KOPT-K1 (cell line): ENCODE data around the gene ACSF3.
A peak's percentile ranks its signal among the peaks of the same experiment; 100 is the strongest.

Experiments used
- H3K27ac ChIP-seq: fragments of 200-600 bp; sonication (generic); 2 replicates; pipeline ENCODE4 v1.5.1; 2016; ENCODE audit warnings: antibody characterized with exemption, mild to moderate bottlenecking, low read depth, low read length; ENCODE audit not compliant: poor library complexity, severe bottlenecking
- H3K36me3 ChIP-seq: fragments of 200-600 bp; sonication (generic); 2 replicates; pipeline ENCODE4 v1.5.1; 2017; ENCODE audit warnings: antibody characterized with exemption, mild to moderate bottlenecking, low read length, moderate library complexity; ENCODE audit not compliant: insufficient read depth
- H3K9me3 ChIP-seq: fragments of 200-600 bp; sonication (generic); 2 replicates; pipeline ENCODE4 v1.5.1; 2017; ENCODE audit warnings: antibody characterized with exemption, low read length, mild to moderate bottlenecking; ENCODE audit not compliant: insufficient read depth, poor library complexity, severe bottlenecking

ACSF3 gene

DNA sequence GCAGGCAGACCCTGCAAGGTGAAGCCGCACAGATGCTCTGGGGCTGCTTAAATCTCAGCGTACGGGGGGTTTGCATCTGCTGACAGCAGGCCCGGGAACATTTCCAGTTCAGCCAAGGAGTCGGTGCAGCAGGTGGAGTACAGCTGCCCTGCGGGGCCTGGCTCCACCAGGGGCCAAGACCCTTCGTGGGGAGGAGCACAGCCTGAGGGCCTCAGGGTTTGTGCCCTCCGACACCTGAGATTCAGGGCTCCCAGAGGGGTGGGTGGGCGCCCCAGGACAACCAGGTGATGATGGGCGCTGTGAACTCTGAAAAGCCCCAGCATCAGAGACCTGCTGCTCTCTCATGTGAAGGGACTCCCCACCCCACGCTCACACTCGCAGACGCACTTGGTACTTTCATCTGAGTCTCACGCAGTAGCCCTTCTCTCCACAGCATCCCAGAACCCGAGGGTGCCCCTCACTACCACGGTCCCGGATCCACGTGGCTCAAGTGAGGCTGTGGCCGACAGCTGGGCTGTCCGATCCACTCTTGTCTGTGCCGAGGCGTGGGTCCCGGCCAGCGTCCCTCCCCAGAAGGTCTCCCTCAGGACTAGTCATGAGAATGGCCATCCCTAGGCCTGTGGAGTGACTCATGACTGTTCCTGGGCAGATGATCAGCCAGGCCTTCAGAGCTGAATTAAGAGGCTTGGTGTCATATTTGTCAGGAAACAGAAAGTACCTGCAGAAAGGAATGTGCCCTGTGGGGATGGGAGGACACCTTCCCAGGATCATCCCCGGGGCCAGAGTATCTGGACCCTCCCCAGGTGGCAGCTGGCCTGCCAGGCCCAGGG is 29.6 kb downstream of the ACSF3 start:
- Histone ChIP-seq H3K27ac (peak overlapping the region; percentile 67), H3K36me3 (peaks cover 94% of the 10 kb centered on the region), H3K9me3 (peaks cover 8% of the 10 kb centered on the region)

DNA sequence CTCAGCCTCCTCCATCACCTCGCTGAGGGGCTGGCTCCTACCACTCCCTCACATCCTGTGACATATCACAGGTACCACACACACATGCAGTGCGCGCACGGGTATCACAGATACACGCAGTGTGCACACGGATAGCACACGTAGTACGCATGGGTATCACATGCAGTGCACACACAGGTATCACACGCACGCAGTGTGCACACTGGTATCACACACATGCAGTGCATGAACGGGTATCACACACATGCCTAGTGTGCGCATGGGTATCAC is 30.1 kb downstream of the ACSF3 start:
- peaks cover 92% of the 10 kb centered on the region for H3K36me3 ChIP-seq
- H3K27ac ChIP-seq = peak overlapping the region; percentile 67
- peaks cover 8% of the 10 kb centered on the region for H3K9me3 ChIP-seq

DNA sequence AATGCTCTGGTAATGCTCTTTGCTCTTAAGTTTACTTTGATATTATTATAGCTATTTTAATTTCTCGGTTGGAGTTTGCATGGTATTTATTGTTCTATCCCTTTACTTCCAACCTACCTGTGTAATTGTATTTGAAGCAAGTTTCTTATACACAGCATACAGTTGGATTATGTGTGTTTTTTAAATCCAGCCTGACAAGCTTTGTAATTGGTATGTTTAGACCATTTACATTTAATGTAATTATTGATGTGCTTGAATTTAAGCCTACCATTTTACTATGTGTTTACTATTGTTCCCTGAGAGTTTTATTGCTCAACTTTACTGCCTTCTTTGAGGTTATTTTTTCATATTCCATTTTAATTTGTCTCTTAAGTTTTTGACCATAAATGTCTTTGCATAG is 35.7 kb downstream of the ACSF3 start:
- H3K9me3 ChIP-seq = peaks cover 14% of the 10 kb centered on the region
- no peak overlapping the region for H3K27ac ChIP-seq
- peaks cover 93% of the 10 kb centered on the region for H3K36me3 ChIP-seq

DNA sequence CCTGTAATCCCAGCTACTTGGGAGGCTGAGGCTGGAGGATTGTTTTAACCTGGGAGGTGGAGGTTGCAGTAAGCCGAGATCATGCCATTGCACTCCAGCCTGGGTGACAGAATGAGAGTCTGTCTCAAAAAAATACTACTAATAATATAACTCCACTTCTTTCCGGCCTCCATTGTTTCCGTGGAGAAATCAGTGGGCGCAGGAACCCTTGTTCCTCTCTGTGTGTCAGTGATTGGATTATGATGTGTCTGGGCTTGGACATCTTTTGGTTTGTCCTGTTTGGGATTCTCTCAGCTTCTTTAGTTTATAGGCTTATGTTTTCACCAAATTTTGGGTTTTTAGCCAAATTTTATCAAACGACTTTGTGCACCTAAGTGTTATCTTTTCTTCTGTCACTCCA is 36.8 kb downstream of the ACSF3 start:
- Histone ChIP-seq H3K27ac (no peak overlapping the region), H3K9me3 (peaks cover 10% of the 10 kb centered on the region), H3K36me3 (peaks cover 93% of the 10 kb centered on the region)

DNA sequence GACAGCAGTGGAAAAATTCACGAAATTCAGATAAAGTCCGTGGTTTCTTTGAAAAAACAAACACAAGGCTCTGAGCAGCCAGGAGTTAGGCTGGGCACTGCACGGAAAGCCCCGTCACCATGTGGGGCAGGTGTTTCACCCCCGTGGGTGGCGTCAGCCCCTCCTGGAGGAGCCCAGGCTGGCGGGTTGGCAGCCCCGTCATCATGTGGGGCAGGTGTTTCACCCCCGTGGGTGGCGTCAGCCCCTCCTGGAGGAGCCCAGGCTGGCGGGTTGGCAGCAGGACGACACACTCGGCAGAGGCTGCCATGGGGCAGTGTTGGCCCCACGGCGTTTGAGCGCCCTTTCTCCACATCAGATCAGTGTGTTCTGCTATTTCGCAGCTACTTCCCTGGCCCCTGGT is 38.1 kb downstream of the ACSF3 start:
- H3K9me3 ChIP-seq = peaks cover 7% of the 10 kb centered on the region
- peaks cover 93% of the 10 kb centered on the region for H3K36me3 ChIP-seq
- H3K27ac ChIP-seq = no peak overlapping the region

DNA sequence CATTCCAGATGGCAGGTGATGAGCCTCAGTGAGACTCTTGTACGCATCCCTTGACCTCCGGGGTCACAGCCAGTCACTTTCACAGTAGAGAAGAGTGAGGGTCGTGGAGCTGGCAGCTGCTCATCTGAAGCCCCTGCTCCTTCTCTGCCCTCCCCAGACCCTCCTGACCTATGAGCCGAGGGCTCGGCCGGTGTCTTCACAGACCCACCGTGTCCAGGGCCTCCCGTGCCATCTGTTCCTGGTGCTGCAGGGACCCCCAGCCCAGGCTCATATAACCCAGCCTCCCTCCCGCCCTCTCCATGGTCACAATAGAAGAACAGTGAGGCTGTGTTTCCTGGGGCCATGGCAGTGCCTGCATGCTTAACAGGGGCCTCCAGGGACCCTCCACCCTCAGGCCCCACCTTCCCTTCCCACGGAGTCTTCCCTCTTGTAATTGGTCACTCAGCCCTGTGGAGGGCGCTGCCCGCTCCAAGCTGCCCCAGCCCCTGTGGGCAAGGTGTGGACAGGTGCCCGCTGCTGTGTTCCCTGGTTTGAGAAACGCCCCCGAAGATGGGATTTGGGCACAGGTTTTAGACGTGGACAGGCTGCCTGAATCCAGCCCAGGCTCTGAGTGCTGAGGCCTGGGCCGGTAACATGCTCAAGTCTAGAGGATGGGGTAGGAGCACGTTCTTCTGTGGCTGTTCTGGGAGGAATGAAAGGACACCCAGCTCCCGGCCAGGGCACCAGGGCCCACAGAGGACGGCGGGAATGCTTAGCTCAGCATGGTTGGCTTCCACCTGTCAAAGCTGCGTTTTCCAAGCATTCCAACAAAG is 38.7 kb downstream of the ACSF3 start:
- Histone ChIP-seq H3K27ac (no peak overlapping the region), H3K9me3 (peaks cover 7% of the 10 kb centered on the region), H3K36me3 (peaks cover 94% of the 10 kb centered on the region)

DNA sequence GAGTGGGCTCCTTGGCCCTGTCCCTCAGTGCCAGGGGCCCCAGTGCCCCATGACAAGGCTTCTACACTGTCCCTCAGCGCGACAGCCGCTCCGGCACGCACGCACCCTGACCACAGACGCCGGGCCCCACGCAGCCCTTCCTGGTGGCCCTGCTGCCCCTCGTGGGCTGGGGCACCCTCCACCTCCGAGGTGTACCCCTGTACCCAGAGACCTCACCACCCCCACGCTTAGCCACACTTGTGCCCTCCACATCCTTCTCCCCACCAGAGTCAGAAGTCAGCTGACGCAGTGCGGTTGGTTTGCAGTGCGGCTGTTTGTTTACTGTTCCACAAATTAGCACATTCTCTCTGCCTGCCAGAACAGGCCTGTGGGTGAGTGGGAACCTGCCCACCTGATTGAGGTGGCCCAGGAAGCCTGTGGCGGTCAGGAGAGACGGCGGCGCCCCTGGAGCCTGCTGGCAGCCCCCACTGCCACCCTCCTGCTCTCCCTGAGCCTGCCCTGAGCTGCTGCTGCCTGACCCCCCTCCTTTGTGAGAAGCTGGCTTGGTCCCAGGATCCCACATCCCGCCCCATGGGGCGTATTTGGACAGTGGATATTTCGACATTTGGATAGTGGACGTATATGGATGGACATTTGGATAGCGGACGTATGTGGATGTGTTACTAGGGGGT is 39.9 kb downstream of the ACSF3 start:
- no peak overlapping the region for H3K27ac ChIP-seq
- peaks cover 98% of the 10 kb centered on the region for H3K36me3 ChIP-seq
- H3K9me3 ChIP-seq = peaks cover 7% of the 10 kb centered on the region

DNA sequence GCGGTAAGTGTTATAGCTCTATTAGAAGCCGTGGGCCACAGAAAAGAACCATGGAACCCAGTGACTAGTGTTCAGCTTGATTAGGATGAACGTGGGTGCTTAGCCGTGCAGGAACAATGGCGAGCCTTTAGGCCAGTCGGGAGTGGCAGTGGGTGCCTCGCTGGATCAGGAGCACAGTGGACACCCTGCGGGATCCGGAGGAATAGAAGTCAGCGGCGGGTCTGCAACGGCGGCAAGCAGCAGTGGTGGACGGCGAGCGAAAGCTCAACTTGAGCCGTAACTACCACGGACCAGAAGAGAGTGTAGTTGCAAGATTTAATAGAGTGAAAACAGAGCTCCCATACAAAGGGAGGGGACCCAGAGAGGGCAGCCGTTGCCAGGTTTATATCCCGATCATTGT is 40.6 kb downstream of the ACSF3 start:
- no peak overlapping the region for H3K27ac ChIP-seq
- H3K9me3 ChIP-seq = peaks cover 6% of the 10 kb centered on the region
- peaks cover 98% of the 10 kb centered on the region for H3K36me3 ChIP-seq

DNA sequence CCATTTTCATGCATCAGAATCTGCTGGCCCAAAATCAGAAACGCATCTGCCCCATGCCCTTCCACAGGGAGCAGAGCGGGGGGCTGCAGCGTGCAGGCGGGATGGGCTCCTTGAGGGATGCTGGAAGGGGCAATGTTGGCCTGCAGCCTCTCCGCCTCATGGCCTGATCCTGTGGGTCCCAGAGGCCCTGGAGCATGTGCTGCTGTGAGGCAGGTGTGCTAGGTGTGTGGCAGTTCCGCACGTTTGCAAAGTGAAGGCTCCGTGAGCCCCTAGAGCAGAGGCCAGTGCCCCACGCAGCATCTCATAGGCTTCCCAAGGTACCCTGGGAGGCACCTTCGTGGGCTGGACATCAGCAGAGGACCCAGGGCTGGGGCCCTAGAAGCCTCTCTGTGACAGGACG is 41.5 kb downstream of the ACSF3 start:
- Histone ChIP-seq H3K27ac (no peak overlapping the region), H3K9me3 (no peaks in the 10 kb centered on the region), H3K36me3 (peaks cover 98% of the 10 kb centered on the region)

DNA sequence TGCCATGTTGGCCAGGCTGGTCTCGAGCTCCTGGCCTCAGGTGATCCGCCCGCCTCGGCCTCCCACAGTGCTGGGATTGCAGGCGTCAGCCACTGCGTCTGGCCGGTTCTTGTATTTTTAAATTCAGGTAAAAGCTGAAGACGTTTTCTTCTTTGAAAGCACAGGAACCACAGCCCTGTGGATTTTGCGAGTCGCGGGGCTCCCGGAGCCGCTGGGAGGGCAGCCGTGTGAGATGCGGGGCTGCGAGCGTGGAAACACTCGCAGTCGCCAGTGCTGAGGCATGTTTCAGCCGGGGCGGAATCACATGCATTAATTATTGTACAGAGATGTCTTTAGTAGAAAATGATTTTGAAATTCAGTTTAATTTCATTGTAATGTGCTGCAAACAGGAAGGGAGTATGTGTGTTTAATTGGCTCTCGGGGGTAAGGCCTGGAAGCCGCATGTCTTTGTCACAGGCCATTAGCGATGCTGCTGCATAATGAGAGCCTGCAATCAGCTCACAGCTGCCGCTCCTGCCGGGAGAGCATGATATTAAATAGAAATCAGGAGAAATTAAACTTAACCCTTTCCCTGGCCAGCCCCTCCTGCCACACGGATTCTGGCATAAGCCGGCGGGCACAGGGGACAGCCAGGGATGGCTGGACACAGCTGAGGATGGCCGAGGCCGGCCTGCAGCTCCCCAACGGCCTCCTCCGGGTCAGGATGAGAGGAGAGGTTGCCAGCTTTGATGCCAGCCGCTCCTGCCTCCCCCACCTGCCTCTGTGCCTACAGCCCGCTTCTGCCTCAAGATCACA is 42.5 kb downstream of the ACSF3 start:
- Histone ChIP-seq H3K36me3 (peaks cover 98% of the 10 kb centered on the region), H3K27ac (no peak overlapping the region), H3K9me3 (no peaks in the 10 kb centered on the region)

DNA sequence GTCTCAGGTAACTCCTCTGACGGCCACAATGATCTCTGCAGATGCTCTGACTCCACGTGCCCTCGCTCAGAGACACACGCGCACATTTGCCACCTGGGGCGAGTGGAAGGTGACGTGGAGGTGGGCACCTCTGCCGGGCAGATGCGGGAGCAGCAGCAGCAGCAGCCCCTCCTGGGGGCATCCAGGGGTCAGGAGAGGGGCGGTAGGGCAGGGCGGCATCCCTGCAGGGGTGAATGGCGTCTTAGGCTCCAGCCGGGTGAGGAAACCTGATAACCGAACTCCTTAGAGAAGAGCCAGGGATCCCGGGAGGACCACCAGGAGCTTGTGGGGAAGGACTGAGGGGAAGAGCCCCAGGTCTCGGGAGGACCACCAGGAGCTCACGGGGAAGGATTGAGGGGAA is 43.3 kb downstream of the ACSF3 start:
- H3K9me3 ChIP-seq = no peaks in the 10 kb centered on the region
- H3K27ac ChIP-seq = no peak overlapping the region
- H3K36me3 ChIP-seq = peaks cover 98% of the 10 kb centered on the region

DNA sequence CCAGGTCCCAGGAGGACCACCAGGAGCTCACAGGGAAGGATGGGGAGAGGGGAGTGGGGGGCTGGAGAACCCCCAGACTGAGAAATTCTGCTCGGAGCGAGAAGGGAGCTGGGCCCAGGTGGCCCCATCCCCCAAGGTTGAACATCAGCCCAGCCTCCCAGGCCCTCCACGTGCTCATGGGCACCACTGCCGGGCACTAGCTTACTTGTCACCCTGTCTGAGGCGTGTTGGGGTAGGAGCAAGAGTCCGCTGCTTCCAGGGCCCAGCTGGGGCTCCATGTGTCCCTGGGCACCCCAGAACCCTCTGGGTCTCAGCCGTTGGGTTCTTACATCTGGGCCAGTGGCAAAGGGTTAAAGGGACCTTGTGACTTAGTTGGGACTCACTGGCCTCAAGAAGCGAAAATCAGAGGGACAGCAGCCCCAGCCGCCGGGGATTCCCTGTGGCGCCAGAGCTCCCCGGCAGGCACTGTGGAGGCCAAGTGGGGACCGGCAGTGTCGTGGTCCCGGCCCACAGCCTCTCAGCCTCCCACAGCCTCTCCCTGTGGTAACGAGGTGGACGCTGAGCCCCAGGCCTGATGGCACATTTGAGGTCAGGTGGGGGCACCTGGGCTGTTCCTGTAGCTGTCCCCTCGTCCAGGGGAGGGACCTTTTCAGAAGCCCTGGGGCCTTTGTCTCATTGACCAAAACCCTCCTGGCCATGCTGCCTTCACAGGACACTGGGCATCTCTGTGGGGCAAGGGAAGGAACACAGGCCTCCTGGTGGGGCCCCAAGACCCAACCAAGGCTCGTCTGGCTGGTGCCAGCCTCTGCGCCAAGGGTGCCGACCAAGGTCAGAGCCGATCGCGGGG is 44.2 kb downstream of the ACSF3 start:
- Histone ChIP-seq H3K36me3 (peaks cover 98% of the 10 kb centered on the region), H3K9me3 (no peaks in the 10 kb centered on the region), H3K27ac (no peak overlapping the region)

DNA sequence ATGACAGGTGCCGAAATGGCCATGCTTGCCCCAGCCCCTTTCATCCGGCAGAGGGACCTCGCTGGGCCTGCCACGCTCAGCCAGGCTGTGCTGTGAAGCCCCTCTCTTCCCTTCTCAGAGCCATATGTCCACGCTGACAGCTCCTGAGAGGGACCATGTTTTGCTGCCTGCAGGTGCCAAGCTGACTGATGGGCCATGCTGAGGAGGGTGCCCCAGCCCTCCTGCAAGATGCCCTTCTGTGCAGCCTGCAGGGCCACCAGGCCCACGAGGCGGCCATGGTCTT is 44.8 kb downstream of the ACSF3 start:
- peaks cover 98% of the 10 kb centered on the region for H3K36me3 ChIP-seq
- no peak overlapping the region for H3K27ac ChIP-seq
- H3K9me3 ChIP-seq = no peaks in the 10 kb centered on the region

DNA sequence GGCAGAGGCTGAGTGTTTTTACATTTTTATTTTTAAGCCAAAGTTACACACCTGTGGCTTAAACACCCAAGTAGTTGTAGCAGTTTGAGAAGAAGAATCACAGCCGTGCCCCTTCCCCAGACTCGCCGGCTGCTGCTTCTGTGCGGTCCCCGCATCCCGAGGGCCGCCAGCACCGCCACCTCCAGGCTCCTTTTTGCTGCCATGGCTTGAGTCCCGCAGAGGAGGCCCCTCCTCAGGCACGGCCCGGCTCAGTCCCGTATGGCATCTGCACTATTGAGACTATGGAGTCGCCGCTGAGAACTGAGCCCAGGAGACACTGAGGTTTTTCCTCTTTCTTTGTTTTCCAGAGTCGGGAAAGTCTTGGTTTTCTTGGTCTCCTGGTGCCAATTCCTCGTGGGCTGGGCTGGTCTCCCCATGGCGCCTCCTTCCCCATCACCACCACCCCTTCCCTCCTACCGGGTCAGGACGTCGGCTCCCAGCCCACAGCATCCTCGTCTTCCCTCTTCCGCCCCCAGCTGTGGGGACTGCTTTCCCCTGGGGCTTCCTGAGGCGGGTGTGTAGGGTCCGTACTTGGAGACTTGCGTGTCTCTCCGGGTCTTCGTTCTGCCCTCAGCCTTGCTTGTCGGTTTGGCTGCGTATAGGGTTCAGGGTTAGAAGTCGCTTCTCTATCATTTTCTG is 45.3 kb downstream of the ACSF3 start:
- Histone ChIP-seq H3K9me3 (no peaks in the 10 kb centered on the region), H3K36me3 (peaks cover 98% of the 10 kb centered on the region), H3K27ac (no peak overlapping the region)
